Stimulated activated naive CD4-positive, alpha-beta T cell (primary cell): ENCODE data around the gene FAXDC2.
"Not testable (repeated sequence)": the region's sequence is repeated elsewhere in the genome, so short reads cannot be mapped to it uniquely, and the experiment has no call there.

Experiments used
- DNase-seq, 6 experiments: peaks; one replicate each; lab custom pipeline; 2025; lab: John Stamatoyannopoulos, UW

Gene FAXDC2

GRCh38 chr5:154829589-154830218 is 20.7 kb downstream of the FAXDC2 start:
- peak in 3 of 6 experiments; percentile 27 to 37 (median 33) for DNase-seq

GRCh38 chr5:154829181-154829588 is 21.2 kb downstream of the FAXDC2 start:
- no peak for DNase-seq

- no peak for DNase-seq
These were observed 26.3 kb downstream of the FAXDC2 start for GRCh38 chr5:154824070-154824469.

GRCh38 chr5:154823605-154824004 is 26.8 kb downstream of the FAXDC2 start:
- no peak for DNase-seq

GRCh38 chr5:154822896-154823295 is 27.5 kb downstream of the FAXDC2 start:
- DNase-seq = not testable (repeated sequence)

GRCh38 chr5:154820383-154820782 is 30.0 kb downstream of the FAXDC2 start:
- no peak for DNase-seq

GRCh38 chr5:154819546-154819945 is 30.9 kb downstream of the FAXDC2 start:
- DNase-seq = no peak

GRCh38 chr5:154818471-154819116 is 31.8 kb downstream of the FAXDC2 start:
- DNase-seq = no peak

GRCh38 chr5:154817815-154818214 is 32.6 kb downstream of the FAXDC2 start:
- no peak for DNase-seq

- DNase-seq = no peak
These were observed 33.4 kb downstream of the FAXDC2 start for GRCh38 chr5:154816891-154817492.

GRCh38 chr5:154815684-154816247 is 34.6 kb downstream of the FAXDC2 start:
- DNase-seq = no peak

GRCh38 chr5:154815025-154815424 is 35.4 kb downstream of the FAXDC2 start:
- DNase-seq = no peak

- DNase-seq = peak in 4 of 6 experiments; percentile 5 to 48 (median 40)
These were observed 36.7 kb downstream of the FAXDC2 start for GRCh38 chr5:154813736-154814135.

GRCh38 chr5:154813158-154813557 is 37.2 kb downstream of the FAXDC2 start:
- DNase-seq = no peak

GRCh38 chr5:154811653-154812465 is 38.5 kb downstream of the FAXDC2 start:
- peak; percentile 34 to 70 (median 50) for DNase-seq

- no peak for DNase-seq
These were observed 39.2 kb downstream of the FAXDC2 start for GRCh38 chr5:154811239-154811638.

GRCh38 chr5:154806176-154806575 is 44.2 kb downstream of the FAXDC2 start:
- no peak for DNase-seq

GRCh38 chr5:154802050-154802449 is 48.4 kb downstream of the FAXDC2 start:
- DNase-seq = no peak

- DNase-seq = no peak
These were observed 49.3 kb downstream of the FAXDC2 start for GRCh38 chr5:154801083-154801482.

- DNase-seq = no peak
These were observed 49.8 kb downstream of the FAXDC2 start for GRCh38 chr5:154800582-154800981.

GRCh38 chr5:154797762-154798161 is 52.6 kb downstream of the FAXDC2 start:
- no peak for DNase-seq

- DNase-seq = no peak
These were observed 55.2 kb downstream of the FAXDC2 start for GRCh38 chr5:154795235-154795596.
